DMS 273 (cell line): ENCODE measurements around the gene ANO2.
"Not testable (repeated sequence)": the region's sequence is repeated elsewhere in the genome, so short reads cannot be mapped to it uniquely, and the experiment has no call there.

Source experiments
- DNase-seq: peaks from one replicate; lab custom pipeline; 2025; ENCODE audit not compliant: unreplicated experiment; lab: John Stamatoyannopoulos, UW

Gene ANO2

DNA sequence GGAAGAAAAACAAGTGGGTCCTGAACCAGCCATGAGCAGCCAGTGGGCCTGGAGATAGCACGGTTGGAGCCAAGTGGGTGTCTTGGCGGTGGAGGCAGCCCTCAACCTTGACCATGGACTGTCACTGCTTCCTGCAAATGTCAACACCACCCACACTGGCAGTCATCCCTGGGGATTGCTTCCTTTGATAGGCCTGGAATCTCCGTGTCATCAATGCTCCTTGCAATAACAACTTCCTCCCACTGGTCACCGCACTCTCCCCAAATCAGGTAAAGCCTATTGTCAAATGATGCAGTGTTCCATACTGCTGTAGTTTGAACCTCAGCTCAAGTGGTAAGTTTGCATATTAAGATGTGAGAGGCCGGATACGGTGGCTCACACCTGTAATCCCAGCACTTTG lies 384.0 kb downstream of the ANO2 start:
- DNase-seq: no peak

DNA sequence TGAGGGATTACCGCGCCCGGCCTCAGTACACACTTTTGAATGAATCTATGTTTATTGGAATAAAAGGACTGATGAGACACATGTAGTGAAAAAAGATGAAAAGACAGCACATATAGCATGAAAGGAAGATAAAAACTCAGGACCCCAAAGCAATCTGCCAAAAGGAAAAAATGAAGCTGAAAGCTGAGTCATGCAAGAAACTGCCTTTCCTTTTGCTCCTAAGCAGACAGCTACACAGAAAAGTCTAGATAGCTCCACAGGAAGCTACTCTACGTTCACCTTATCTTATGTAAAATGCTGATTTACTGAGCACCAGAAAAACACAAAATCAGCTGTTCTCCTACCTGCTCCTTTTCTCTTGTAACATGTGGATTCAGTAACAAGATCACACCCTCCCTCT lies 384.8 kb downstream of the ANO2 start:
- no peak for DNase-seq

GRCh38 chr12:5557906-5558305 lies 387.2 kb downstream of the ANO2 start:
- DNase-seq: no peak

GRCh38 chr12:5556946-5557673 lies 387.9 kb downstream of the ANO2 start:
- DNase-seq: no peak

DNA sequence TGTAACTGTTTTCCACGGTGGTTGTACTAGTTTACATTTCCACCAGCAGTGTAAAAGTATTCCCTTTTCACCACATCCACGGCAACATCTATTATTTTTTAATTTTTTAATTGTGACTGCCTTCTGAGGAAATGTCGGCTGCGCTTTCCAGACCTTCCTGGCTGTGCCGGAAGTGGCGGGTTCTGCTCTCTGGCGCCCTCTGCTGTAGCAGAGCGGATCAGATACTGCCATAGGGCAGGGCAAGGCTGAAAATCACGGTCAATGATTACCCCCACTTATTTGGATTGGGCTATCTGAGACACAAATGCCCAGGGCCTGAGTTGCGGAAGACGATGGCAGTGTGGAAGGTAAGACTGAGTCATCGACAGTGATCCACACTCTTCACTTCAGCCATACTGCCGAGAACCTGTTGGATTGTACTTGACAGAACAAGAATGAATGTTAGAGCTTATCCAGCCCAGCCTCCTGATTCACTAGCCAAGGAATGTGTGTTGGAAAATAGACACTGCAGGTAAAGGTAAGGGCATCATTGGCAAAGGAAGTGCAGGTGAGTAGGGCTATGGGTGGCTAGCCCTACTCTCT lies 388.9 kb downstream of the ANO2 start:
- DNase-seq: peak; percentile 2

DNA sequence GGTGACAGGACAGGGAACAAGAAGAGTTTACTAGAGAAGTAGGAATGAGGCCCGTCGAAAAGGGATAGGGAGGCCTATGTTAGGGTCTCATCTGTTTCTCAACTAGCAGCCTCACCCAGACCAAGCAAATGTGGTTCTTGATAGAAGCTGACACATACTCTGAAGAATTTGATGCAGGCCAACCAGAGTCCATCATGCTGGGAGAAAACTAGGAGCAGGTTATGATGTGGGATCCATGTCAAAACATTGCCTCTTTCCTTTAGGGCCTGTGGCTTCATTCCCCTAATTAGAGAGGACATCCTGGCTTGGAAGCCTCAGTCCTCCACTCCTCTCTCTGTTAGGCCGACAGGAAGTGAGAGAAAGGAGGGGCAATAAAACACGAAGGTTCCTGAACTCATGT lies 390.3 kb downstream of the ANO2 start:
- no peak for DNase-seq

DNA sequence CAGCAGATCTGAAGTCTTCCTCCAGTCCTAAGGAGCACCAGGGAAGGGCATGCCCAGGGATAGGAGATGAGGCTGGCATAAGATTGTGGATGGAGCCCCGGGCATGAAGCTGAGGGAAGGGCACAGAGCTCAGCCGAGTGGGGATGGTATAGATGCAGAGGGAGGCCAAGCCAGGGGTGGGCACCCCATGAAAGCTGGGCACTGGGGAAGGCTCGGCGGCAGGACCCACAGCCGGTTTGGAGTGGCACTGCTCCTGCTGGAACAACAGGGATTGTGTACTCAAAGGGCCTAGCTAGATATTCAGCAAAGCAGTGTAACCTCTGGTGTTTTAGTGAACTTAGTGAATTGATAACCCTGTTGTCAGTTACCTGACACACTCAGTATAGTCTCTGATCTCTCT lies 396.0 kb downstream of the ANO2 start:
- no peak for DNase-seq

DNA sequence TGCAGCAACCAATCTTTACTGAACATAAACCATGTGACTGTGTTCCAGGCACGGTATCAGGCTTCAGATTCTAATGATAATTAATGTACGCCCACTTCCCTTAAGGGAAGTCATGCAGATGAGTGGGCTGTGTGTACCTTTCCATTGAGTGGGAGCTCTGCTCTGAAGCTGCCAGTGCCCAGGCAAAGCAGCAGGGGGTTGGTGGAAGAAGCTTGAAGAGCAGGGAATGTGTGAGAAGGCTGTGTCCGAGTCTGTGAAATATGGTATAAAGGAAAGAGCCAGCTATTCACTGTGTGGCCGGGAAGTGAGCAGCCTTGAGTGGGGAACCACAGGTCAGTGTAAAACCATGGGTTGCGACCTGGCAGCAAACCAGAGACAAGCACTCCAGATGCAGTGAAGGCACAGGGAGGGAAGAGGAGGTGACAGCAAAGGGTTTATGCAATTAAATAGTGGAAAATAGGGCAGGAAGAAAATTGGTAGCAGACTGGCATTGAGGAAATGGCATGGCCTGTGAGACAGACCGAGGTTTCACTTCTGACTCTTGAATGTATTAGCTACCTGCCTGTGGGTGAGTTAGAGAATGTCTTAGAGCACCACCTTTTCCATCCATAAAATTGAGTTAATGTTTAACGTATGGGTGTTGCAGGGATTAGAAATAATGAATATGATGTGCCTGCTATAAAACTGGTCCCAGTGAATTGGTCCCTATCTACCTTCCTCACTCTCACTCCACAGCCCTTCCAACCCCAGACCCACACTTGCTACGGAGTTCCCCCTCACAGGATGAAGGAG lies 396.7 kb downstream of the ANO2 start:
- DNase-seq: no peak

DNA sequence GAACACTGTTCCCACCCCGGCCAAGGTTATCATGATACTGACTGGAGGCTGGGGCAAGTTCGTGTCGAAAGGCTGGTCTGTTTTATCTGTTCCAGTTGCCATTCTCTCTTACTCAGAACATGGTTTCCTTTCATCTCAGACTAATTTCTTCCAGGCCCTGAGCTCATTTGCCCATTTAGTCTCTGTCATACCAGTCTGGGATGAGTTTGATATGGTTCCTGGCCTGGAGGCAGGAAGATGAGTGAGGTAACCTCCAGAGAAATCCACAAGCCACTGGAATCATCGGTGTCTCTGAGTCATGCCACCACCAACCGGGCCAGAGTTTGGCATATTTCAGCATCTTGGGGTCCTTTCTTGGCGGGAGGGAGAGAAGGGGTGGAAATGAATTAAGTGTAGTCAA lies 398.4 kb downstream of the ANO2 start:
- no peak for DNase-seq

GRCh38 chr12:5537771-5538170 lies 407.3 kb downstream of the ANO2 start:
- no peak for DNase-seq

DNA sequence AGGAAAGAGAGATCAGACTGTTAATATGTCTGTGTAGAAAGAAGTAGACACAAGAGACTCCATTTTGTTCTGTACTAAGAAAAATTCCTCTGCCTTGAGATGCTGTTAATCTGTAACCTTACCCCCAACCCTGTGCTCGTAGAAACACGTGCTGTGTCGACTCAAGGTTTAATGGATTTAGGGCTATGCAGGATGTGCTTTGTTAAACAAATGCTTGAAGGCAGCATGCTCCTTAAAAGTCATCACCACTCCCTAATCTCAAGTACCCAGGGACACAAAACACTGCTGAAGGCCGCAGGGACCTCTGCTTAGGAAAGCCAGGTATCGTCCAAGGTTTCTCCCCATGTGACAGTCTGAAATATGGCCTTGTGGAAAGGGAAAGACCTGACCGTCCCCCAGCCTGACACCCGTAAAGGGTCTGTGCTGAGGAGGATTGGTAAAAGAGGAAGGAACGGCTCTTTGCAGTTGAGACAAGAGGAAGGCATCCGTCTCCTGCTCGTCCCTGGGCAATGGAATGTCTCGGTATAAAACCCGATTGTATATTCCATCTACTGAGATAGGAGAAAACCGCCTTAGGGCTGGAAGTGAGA lies 407.9 kb downstream of the ANO2 start:
- DNase-seq: not testable (repeated sequence)

DNA sequence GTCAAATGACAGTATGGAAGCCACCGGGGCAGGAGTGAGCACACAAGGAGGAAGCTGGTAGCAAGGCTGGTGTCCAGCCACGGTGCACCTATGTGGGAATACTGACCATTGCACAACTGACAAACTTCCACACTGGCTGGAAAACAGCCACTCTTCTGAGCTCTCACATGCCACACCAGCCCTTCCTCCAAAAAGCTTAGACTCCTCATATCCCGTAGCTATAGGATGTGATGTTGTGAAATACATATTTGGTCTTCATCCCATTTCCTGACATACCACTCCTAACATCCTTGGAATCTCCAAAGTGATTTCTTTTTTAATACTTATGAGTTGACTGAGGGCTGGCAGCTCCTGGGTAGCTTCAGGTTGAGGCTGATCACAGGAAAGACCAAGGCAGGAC lies 409.5 kb downstream of the ANO2 start:
- no peak for DNase-seq

DNA sequence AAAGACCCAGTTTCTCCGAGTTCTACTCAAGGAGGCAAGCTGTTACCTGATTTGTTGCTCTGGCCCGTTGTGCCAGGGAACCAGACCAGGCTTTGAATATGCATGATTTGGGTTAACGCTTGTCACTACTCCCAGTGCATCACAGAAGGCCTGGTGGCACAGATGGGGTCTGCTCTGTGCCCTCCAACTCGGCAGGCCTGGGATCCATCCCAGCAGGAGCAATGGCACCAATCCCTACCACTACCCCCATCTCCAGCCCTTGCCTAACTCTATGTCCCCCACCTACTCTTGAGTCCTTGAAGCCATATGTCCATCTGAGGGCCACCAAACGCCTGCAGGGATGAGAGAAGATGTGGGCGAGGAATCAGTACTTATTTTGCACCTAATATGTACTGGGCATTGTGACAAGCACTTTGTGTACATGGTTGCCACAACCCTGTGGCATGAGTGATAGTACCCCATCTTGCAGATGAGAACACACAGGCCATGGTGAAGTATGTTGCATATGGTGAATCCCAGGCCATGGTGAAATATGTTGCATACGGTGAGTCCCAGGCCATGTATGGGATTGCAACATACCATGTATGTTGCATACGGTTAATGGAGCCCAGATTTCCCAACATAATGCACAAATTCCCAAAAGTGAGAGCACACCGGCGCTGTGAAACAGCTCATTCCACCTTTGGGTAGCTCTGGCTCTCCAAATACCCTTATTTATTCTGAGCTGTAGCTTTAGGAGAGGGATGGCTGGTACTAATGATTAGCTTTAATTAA lies 410.4 kb downstream of the ANO2 start:
- DNase-seq: no peak

DNA sequence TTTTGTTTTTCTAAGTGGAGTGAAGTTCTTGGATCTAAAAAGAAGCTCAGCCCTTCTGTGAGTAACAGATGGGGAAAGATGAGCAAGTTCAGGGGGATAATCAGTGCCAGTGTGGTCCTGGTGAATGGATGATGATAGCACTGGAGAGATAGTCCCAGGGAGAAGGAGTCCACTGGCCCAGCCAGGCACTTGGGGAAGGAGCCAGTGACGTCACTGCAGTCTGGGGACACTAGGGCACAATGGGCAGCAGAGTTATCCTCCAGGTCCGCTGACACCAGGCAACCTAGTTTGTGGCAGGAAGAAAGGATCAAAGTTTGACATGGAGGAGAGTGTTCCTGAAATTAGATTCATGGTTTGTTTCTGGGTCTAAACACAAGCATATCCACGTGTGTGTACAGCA lies 411.7 kb downstream of the ANO2 start:
- DNase-seq: no peak

DNA sequence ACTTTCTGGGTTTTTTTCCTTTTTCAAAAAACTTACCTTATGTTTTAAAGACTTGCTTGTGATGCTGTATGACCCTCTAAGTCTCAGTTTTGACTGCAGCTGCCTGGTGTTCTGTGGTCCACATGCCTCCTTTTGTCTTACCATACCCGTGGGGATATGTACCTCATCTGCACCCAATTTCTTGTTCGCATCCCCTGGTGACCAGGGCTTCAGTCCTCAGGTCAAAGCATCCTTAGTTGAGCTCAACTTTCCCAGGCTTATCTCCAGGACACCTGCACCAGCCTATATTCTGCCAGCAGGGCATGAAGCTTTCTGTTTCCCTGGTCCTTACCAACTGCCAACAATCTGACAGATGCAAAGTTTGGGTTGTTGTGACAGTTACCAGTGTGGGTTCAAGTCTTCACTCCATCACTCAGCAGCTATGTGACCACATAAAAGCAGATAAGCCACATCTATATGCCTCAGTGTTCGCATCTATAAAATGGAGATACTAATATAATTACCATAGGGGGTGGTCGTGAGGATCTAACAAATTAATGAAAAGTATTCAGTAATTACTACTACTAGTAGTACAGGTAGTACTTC lies 419.2 kb downstream of the ANO2 start:
- DNase-seq: no peak

DNA sequence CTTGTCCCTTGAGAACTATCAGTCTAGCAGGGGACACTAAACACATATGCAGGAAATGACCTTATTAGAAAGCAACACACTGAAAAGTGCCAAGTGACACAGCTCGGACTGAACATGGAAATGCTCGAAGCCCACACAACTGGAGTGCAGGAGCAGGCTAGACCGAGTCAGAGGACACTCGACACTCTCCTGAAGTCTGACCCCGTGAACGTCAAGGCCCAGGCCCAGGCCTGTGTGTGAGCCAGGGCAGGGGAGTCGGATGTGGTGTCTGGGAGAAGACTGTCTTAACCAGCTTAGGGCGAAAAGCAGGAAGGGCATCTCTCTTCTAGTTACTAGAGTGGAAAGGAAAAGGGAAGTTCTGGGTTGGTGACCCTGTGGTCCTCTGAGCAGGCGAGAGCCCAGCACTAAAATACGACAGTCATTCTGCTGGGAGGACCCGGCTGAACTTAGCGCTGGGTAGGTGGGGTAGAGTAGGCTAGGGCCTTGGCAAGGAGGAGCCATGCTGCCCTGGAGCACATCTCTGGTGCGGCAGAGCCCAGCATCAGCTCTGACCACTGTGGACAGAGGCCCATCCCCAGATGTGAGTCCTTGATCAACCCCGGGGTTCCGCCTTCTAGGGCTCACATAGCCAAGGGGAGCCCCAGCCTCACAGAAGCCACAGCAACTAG lies 420.2 kb downstream of the ANO2 start:
- no peak for DNase-seq

GRCh38 chr12:5524116-5524768 lies 420.8 kb downstream of the ANO2 start:
- DNase-seq: no peak

GRCh38 chr12:5523396-5524115 lies 421.5 kb downstream of the ANO2 start:
- DNase-seq: no peak
